ENCODE measurements around the gene PSMC4.

The PSMC4 gene

DNA sequence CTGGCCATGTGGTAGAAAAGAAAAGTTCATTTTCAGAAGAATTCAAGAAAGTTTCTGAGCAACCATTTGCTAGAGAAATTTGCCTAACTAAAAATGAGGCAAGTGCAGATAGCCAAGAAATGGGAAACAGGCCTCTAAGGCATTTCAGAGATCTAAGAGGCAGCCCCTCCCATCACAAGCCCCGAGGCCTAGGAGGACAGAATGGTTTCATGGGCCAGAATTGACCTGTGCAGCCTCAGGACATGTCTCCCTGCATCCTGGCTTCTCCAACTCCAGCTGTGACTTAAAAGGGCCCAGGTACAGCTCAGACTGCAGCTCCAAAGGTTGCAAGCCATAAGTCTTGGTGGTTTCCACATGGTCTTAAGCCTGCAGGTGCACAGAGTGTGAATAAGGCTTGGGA is 22.6 kb downstream of the PSMC4 start:
- no peak for DNase-seq (ENCODE audit: low spot score)

DNA sequence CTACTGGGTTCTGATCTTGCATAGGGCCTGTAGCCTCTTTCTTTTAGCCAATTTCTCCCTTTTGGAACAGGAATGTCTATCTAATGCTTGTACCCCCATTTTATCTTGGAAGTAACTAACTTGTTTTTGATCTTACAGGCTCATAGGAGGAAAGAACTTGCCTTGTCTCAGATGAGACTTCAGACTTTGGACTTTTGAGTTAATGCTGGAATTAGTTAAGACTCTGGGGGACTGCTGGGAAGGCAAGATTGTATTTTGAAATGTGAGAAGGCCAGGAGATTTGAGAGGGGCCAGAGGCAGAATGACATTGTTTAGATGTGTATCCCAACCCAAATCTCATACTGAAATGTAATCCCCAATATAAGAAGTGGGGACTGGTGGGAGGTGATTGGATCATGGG is 23.4 kb downstream of the PSMC4 start:
- no peak for DNase-seq (ENCODE audit: low spot score)

DNA sequence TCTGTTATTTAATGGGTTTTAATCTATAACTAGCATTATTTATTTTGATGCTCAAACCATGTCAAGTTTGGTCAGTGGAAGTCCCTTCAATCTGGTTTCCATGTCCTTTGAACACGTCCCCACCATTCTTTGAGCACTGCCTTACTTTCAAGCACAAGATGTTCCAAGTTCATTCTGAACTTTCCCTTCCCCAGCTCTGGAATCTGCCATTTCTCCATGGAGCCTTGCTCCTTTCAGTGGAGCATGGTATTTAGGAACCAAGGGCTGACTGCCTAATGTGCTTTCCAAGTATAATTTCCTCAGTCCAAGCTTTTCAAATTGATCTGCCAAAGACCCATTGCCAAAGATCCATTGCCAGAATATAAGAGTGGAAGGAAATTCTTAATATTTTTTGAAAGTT is 24.8 kb downstream of the PSMC4 start:
- no peak for DNase-seq (ENCODE audit: low spot score)

DNA sequence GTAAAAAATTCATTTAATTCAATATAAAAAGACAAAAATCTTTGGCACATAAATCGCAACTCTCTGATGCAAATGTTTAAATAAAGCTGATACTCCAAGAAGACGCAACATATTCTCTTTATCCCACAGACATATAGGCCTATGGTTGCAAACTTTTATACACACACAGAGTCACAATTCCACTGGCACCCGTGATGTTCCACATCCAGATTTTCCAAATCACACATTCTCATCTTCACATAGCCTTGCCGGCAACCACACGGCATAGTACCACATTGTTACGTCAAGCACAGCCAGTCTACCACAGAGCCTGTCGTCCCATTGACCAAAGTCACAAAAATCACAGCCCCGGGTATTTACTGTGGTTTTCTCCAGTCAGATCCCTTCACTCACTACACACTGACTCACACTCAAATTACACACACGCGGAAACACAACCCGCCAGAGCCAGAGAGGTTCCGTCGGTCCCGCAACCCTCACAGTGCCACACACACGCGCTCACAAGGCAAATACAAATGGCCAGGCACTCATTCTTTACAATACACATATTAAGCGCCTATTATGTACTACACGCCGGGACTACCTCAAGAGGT is 25.3 kb downstream of the PSMC4 start:
- no peak for DNase-seq (ENCODE audit: low spot score)

DNA sequence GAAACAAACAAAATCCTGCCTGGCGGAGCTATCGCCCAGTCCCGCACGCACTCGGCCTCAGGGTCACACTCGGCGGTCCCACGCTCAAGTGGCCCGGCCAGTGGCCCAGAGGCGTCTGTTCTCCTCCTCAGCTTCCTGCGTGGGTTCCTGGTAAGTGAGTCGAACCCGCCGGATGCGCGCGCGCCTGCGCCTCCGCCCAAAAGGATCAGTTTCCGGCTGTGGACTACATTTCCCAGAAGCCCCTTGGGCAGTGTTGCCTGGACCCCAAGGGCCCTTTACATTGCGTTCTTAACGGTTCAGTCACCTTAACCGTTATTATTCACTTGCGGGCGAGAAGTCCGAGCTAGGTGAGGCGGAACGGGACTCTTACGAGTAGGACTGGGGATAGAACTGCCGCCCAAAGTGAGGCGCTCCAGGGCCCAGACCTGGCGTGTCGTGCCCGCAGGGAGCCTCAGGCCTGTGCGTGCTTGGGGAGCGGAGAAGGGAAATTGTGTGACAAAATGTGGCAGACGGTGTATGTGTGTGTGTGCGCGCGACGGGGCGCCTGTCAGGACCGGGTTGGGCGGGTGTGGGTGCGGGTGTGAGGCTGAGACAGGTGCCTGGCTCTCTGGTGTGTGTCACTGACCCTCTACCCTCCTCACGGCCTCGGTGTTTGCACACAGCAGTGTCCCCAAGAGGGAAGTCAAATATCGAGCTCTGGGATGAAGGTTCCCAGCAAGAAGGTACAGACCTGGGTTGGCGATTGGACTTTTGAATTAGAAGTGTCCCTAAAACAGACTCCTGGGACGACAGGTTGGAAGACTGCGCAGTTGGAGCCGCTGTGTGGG is 26.1 kb downstream of the PSMC4 start, which contains the start of gene ZNF546:
Gene ZNF546 (plus strand): TSS at position 250 of the 827 bp plus-strand sequence. CDS start 1,267 bp downstream, outside the sequence.
- peak; percentile 89 for DNase-seq (ENCODE audit: low spot score)

DNA sequence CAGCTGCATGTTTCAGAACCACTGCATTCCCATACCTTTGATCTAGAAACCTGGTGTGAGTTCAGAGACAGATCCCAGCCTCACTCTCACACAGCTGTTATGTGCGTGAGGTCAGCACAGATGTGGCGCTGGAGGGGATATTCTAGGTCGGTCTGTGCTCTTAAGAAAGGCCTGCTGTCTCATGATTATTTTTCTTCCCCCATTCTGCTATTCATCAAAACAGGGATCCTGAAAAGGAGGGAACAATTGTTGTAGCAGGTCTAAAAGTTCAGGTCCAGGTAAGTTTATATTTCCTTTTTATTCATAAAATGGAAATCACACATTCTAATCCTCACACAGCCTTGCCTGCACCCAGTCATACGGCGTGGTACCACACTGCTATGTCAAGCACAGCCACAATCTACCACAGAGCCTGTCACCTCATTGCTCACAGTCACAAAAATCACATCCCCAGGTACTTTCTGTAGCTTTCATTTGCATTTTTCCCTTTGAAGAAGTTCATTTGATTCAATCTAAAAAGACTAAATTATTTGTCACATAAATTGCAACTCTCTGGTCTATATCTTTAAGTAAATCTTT is 26.8 kb downstream of the PSMC4 start:
- DNase-seq (ENCODE audit: low spot score), result no peak

DNA sequence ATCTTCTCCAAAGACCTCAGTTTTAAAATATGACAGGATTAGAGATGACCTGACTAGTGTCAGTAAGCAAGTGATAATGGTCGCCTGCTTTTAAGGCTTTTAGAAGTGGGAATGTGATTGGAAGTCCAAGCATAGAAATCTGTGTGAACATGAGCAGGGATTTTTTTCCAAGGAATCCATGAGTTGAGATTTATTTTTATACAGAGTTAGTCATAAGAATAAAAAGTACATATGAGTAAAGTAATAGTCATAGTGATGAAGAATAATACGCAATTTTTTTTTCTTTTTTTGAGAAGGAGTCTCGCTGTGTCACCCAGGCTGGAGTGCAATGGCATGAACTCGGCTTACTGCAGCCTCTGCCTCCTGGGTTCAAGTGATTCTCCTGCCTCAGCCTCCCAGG is 27.5 kb downstream of the PSMC4 start:
- no peak for DNase-seq (ENCODE audit: low spot score)

DNA sequence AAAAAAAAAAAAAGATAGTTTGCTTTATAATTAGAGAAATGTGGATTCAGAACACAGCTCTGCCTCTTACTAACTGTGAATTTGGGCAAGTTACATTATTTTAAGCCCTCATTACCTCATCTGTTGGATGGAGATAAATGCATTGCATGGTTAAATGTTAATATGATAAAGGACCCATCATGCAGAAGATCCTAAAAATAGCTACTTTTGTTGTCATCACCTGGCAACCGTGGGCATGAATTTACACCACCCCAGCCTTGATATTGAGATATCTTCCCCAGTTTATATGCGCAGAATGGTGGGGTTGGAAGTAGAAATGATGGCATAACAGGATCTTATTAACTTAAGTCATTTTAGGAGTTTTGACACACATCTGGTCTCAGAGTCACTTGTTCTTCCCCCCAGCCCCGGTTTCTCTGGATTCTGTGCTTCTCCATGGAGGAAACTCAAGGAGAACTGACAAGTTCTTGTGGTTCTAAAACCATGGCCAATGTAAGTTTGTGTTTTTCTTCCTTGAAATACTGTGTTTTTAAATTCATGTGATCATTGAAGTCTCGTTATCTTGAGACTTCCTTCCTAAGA is 34.8 kb downstream of the PSMC4 start:
- DNase-seq (ENCODE audit: low spot score), result no peak

DNA sequence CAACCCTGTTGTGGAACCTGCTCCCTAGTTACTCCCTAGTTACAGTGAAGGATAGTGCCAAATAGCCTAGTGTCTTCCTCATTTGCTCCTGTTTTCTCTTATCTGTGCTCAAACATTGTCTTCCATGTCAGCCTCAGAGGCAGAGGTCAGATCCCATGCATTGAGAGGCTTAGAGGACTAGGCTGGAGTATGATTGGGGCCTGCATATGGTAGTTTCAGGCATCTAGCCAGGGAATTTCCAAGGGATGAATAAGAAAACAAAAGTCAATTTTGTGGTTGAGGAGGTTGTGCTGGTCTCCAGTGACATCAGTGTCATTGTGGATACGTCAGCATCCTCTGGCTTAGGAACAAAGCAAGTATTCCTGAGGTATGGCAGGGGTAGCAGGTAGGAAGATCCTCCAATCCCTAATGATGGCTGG is 35.3 kb downstream of the PSMC4 start:
- DNase-seq (ENCODE audit: low spot score), result no peak

DNA sequence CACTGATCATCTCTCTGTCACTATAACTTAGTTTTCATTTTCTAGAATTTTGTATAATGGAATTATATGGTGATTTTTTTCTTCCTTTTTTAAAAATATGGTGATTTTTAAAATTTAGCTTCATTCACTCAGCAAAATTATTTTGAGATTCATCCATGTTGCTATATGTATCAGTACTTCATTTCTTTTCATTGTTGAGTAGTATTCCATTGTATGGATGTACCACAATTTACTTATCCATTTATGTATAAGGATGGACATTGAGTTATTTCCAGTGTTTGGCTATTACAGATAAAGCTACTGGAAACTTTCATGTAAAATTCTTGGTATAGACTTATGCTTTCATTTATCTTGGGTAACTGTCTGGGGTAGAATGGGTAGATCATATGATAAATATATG is 38.7 kb downstream of the PSMC4 start:
- no peak for DNase-seq (ENCODE audit: low spot score)

DNA sequence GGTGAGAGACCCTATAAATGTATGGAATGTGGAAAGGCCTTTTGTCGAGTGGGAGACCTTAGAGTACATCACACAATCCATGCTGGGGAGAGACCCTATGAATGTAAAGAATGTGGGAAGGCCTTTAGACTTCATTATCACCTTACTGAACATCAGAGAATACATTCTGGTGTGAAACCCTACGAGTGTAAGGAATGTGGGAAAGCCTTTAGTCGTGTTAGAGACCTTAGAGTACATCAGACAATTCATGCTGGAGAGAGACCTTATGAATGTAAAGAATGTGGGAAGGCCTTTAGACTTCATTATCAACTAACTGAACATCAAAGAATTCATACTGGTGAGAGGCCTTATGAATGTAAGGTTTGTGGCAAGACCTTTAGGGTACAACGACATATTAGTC is 43.0 kb downstream of the PSMC4 start:
- DNase-seq (ENCODE audit: low spot score), result no peak

DNA sequence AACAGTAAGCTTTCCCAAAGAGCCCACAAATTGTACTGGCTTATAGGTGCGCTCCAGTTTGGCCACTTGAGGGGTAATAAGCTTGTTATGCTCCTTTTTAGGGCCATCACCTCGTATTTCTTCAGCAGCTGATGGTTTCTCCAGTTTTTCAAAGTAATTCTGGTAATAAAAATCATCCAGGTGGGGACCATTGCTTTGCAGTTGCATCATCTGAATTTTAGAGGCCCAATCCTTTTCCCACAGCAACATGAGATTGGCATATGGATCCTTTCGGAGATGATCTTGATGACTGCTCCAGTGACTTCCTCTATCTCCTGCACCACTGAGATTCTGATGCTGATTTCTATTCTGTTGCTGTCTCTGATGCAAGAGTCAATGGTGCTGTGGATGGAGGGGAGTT is 53.0 kb downstream of the PSMC4 start:
- DNase-seq (ENCODE audit: low spot score), result no peak

DNA sequence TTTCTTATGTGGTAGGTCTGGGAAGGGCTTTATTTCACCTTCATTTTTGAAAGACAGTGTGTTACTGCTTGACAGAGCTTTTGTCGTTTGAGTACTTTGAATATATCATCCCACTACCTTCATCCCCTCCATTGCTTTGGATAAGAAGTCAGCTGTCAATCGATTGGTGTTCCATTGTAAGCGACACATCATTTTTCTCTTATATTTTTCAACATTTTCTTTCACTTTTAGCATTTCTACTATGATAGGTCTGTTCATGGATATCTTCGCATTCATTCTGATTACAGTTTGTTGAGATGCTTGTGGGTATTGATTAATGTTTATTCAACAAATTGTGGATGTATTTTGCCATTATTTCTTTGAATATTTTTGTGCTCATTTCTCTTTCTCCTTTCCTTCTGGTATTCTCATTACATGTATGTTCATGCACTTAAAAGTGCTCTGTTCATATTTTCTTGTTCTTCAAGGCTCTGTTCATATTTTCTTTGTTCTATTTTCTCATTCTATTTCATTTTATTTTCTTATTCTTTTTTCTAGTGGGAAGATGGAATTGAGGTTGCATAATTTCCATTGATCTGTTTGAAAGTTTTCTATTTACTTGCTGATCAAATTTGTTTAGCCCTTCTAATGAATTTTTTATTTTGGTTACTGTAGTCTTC is 55.1 kb downstream of the PSMC4 start:
- no peak for DNase-seq (ENCODE audit: low spot score)

DNA sequence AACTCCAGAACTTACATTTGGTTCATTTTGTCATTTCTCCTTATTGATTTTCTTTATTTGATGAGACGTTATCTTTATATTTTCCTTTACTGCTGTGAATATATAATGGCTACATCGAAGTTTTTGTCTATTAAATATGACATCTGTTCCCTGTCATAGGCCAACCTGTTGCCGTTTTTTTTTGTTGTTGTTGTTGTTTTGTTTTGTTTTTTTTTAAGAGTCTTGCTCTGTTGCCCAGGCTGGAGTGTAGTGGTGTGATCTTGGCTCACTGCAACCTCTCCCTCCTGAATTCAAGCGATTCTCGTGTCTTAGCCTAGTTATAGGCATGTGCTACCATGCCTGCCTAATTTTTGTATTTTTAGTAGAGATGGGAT is 55.6 kb downstream of the PSMC4 start:
- DNase-seq (ENCODE audit: low spot score), result no peak

Data from ecto neural progenitor cell (in vitro differentiated cells).